Right hindlimb (tissue), 1 donor: ENCODE results near the gene LRRK1.

ENCODE experiments used
- DNase-seq: peaks from one replicate; pipeline ENCODE4 v3.0.0-alpha.2; 2018

LRRK1 gene

DNA sequence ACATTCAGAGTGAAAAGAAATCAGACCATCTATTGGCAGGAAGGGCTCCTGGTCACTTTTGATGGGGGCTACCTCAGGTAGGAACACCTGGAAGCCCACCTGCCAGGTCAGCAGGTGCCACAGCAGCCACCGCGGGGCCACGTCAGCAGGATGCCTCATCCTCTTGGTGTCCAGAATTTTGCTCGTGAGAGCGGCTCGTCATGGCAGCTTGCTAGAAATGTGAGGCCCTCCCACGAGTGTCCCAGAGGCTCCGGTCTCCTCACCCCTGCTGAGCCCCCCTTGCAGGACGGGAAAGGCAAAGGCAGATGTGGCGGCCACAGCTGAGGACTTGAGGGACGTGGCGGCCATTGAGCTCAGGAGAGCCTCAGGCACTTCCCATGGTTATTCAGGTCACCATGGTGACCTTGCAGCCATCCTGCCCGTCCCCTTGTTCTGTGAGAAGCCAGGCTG, 129.4 kb downstream of the LRRK1 start:
- peak; percentile 15 for DNase-seq

DNA sequence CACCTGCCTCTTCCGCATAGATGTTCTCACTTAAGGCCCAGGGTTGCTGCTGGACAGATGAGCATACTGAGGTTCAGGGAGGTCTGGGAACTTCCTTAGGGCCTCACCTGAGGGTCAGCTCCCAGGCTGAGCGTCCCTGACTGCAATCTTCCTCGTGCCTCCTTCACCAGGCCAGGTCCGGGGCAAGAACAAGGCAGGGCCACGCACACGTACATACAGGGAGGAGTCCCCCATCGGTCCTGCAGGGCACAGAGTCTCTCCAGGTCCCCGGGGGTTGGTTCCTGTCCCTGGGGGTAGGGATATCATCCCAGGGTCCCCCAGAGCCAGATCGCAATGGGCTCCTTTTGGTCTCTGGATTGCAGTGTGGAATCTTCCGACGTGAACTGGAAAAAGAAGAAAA, 130.1 kb downstream of the LRRK1 start:
- no peak for DNase-seq

DNA sequence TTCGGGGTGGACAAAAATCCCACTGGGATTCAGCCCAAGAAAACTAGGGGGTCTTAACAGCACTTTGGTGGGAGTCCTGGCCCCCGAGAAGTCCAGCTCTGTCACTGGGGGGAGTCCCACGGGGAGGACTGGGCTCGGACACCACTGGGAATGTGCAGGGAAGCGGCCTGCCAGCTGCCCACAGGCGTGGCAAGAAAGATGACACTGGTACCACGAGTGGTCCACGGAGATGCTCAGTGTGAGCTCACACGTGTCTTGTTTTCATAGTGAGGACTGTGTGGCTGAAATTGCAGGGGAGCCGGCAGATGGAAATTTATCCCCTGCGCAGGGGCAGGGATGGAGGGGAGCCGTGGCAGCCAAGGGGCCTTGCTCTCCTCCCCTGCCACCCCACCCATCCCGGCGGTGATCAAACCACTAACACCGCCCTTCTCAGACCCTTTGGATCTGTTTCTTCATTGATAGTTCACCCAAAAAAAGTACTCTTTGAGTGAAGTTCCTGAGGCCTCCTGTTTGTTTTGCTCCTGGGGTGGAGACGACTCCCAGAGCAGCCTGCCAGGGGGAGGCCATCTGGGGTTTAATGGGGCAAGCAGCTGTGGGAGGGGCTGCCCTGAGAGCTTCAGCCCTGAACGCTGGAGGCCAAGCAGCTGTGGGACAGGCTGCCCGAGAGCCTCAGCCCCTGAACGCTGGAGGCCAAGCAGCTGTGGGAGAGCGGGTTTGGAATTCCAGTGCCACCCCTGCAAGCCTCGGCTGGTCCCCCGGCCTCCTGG, 130.9 kb downstream of the LRRK1 start:
- DNase-seq: peak; percentile 48

DNA sequence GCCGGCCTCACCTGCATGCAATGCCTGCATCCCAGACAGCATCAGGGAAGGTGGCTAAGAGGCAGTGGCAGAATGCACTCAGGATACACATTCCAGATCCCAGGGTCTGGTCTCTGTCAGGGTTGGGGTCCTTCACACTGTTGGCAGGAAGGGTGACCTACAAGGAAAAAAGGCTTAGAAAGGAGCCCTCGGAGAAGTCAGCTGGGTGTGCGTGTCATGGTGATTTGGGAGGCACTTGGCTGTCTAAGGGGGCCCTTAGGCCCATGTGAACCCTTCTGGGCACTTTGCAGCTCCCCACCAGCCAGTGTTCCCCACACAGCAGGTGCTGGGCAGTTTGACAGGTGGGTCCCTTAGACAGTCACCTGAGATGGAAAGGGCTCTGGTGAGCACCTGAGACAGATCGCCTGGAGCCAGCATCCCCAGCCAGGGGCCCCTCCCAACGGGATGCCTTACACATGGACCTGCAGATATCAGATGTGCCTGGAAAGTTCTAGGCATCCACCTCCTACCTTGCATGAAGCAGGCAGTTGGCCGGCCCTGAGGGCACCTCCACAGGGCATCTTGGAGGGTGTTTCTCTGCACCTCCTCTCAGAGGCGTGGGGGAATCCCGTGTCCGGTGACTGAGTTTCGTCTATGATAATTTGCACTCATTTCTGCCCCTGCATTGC, 131.6 kb downstream of the LRRK1 start:
- DNase-seq: no peak

DNA sequence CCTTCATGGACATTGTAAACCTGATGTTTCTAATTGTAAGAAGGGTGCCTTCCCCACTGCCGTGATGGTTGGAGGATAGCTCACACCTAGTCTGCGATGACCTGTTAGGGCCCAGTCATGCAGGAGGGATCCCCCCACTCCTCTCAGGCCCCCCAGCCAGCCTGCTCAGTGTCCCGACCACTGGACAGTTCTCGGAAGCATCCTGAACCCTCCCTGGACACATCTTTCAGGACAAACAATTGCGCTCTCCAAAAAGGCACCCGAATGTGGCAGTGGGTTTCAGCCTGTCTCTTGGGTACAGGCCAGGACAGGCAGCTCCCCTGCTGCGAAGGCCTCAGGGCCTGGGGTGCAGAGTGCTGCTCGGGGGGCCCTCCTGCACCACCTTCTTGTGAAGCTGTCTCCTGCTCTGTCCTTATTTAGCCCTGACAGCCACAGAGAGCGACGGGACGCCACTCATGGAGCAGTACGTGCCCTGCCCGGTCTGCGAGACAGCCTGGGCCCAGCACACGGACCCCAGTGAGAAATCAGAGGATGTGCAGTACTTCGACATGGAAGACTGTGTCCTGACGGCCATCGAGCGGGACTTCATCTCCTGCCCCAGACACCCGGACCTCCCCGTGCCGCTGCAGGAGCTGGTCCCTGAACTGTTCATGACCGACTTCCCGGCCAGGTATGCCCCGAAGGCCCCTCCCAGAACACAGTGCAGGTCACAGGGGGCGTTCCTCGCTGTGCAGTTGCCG, 132.3 kb downstream of the LRRK1 start:
- no peak for DNase-seq

DNA sequence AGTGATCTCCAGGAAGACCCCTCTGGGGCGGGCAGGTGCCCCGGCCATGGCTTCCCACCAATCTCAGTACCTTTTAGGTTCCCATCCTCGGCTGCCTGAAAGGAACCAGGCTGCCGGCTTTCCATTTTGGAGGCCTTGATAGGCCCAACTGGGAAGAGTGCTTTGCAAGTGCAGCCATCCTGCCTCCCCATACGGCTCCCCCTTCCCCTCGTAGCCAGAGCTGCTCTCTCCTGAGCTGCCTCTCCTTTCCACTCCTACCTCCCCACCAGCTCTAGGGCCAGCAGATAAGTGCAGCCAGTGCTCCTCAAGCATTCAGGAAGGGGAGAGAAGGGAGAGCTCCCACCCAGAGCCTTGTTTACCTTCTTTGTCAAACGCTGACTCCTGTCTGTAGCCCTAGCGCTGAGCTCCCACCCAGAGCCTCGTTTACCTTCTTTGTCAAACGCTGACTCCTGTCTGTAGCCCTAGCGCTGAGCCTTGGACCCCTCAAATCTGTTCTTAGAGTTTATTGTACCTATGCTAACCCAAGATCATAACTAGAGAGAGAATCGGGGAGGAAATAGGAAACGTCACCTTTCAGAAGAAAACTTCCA, 133.0 kb downstream of the LRRK1 start:
- no peak for DNase-seq

DNA sequence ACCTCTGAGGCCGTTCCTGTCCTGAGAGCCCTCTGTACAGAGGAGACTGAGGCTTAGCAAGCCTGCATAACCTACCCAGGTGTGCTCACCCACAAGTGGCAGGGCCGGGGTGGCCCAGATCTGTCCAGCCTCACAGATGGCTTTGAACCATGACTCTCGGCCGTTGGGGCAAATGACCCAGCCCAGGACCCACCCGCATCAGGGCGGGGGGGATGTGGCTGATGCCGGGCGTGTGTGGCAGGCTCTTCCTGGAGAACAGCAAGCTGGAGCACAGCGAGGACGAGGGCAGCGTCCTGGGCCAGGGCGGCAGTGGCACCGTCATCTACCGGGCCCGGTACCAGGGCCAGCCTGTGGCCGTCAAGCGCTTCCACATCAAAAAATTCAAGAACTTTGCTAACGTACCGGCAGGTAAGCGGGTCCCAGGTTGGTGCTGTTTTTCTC, 133.5 kb downstream of the LRRK1 start:
- peak; percentile 11 for DNase-seq

DNA sequence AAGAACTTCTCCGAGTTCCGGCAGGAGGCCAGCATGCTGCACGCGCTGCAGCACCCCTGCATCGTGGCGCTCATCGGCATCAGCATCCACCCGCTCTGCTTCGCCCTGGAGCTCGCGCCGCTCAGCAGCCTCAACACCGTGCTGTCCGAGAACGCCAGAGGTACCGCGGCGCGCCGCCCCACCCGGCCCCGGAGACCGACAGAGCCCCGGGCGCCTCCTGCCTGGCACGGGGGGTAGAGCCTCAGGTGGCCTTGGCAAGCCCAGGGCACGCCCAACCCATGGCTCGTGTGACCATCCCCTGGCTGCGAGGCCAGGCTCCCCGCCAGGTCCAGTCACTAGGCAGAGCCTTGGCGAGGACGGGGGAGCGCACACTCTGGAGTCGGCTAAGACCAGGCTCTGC, 134.1 kb downstream of the LRRK1 start:
- no peak for DNase-seq

DNA sequence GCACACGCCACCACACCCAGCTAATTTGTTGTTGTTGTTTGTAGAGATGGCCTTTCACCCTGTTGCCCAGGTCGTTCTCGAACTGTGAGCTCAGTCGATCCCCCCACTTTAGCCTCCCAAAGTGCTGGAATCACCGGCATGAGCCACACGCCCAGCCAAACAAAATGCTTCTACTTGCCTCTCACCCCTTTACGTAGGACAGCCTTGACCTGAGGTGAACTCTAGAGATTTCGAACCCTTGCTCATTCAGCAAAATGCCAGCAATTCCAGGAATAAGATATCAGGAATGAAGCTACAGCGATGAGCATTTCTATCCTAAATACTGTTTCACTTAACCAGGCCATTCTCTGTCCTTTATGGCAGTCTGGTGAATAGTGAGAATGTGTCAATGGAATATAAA, 135.0 kb downstream of the LRRK1 start:
- no peak for DNase-seq

DNA sequence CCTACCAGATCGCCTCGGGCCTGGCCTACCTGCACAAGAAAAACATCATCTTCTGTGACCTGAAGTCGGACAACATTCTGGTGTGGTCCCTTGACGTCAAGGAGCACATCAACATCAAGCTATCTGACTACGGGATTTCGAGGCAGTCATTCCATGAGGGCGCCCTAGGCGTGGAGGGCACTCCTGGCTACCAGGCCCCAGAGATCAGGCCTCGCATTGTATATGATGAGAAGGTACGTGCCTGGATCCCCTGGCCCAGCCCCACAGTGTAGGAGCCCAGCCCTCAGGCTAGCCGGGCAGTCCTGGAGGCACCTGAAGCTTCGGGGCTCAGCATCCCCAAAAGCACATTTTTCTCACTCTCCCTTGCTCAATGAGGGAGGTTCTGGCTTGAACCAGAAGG, 135.8 kb downstream of the LRRK1 start:
- DNase-seq: no peak

DNA sequence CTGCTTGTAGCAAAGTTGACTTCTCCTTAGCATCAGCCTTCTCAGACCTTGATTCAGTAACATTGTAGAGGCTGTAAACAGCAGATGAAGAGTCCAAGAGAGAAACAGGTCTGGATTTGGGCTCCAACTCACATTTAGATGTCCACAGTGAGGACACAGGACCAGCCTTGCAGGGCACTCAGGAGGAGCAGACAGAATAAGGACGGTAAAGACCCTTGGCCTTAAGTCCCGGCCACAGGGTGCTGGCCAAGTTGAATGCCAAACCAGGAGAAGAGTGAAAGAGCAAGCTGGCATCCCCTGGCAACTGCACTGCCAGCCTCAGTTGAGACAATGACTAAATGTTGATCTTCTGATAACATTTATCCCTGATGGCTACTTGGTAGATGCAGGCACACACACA, 136.3 kb downstream of the LRRK1 start:
- no peak for DNase-seq

DNA sequence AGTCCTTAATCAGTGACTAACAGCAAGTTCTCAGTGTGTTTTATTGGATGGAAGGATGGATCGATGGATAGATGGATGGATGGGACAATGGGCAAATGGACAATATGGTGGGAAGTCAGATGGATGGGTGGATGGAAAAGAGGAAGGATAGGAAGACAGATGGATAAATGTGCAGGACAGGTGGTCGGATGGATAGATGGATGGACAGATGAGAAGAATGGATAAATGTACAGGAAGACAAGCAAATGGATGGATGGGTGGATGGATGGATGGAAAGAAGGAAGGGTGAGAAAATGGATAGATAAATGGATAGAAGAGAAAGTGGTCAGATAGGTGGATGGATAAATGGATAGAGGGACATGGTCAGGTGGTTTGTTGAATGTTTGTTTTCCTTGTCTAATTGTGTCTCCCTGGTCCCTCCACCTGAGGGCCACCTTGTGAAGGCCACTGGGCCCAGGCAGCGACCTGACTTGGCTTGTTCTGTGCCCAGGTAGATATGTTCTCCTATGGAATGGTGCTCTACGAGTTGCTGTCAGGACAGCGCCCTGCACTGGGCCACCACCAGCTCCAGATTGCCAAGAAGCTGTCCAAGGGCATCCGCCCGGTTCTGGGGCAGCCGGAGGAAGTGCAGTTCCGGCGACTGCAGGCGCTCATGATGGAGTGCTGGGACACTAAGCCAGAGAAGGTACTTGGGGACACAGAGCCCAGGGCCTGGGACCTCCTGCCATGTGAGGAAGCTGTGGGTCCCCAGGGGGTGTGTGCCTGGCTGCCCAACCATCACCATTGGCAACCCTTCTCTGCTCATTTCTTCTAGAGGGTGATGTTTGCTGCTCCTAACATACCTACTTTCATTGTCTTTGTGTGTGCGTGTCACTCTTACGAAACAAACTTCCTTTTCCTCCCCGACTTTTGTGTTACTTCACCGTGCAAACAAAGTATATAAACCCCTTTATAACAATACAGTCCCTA, 137.5 kb downstream of the LRRK1 start:
- no peak for DNase-seq

DNA sequence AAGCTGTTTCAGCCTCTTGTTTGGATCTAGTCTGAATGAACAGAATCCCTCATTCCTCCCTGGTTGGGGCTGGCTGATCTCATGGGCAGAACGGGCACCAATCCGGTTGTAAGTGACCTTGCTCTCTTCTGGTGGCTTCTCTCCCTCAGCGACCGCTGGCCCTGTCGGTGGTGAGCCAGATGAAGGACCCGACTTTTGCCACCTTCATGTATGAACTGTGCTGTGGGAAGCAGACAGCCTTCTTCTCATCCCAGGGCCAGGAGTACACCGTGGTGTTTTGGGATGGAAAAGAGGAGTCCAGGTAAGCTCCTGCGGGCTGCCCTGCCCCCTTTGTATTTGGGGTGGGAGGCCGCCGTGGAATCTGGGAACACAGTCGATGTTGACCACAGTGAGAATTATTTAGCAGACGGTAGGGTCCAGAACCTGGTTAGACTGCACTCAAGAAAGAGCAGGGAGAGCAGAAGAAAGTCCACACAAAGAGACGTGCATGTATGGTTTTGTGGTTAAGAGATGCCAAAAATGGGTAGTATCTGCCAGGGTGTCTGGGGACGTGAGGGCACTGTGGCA, 138.8 kb downstream of the LRRK1 start:
- no peak for DNase-seq

DNA sequence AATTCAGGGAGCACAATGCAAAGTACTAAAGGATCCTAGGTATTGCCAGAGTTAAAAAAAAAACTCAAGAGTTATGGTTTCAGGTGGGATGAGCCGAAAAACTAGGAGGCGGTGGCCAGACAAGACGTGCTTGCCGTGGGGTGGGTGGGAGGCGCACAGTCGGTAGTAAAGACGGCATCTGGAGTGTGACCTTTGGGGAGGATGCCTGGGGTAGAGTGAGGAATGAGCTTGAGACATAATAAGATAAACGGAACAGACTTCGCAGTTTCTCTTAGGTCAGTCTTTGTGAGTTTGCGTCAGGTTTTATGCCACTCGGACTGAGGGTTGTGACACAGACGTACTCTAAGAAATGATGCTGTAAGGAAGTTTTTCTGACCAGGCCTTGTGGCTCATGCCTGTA, 139.6 kb downstream of the LRRK1 start:
- DNase-seq: no peak

DNA sequence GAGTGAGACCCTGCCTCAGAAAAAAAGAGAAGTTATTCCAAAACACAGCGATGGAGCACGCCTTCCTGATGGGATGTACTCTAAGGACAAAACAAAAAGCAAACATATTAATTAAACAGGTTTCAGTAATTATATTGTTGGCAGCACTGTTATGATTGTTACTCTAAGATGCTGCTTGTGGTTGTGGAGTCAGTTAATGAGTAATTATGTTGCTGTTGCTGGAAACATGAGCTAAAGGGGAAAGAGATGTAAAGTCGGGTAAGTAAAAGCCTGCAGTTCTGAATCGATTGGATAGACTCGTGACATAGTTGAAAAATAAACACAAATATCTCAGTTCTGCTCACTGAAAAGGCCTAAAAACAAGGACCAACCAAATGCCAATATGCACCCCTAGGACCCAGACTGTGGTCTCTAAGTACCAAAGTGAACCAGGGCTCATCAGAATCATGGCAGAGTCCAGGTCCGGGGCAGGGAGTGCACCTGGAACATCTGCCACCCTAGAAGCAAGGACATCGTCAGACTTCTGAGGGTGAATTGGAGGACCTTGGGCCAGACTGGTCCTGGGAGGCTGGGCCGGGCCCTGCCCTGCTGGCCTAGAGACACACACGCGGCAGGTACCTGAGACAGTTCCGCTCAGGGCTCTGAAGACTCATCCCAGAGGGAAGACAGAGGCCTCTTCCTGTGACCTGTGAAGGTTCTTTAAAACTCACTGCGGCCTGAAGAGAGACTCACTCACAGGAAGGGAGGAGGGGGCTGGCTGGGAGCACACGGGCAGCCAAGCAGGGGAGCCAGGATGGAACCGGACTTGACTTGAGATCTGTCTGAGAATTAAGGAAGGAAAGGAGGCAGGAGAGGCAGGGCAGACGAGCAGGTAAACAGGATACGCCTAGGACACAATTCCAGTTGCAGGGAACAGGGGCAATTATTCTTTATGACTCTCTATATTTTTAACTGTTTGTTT, 140.5 kb downstream of the LRRK1 start:
- no peak for DNase-seq

DNA sequence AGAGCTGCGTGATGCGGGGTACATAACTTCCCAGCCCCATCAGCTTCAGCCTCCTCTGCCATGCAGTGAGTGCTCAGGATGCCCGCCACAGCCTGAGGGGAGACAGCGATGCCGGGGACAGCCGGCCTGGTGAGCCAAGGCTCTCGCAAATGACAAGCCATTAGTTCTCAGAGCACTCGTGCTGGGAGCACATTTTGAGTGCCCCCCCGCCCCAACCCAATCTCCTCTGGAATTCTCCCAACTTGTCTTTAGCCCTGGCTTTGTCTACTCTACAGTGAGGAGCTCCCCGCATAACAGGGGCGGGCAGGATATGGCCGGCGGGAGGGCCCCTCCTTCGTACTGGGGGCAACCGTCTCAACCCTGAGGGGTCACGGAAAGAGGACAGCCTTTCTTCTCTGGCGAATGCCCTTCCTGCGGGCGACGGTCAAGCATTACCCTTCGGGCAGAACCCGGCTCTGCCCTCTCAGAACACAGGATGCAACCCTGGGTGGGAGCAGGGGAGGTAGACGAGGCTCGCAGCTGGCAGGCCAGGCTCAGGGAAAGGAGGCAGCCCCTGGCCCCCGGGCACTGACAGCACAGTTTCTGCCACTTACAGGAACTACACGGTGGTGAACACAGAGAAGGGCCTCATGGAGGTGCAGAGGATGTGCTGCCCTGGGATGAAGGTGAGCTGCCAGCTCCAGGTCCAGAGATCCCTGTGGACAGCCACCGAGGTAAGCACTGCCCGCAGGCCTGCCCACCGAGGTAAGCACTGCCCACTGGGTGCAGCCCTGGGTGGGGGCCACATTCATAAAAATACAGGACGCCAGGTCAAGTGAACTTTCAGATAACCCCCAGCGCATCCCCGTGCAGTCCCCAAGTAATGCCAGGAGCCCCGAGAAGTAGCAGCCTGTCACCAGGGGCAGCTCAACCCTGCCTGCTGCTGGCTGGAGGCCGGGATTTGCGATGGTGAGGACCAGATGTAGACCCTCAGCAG, 141.7 kb downstream of the LRRK1 start:
- no peak for DNase-seq

DNA sequence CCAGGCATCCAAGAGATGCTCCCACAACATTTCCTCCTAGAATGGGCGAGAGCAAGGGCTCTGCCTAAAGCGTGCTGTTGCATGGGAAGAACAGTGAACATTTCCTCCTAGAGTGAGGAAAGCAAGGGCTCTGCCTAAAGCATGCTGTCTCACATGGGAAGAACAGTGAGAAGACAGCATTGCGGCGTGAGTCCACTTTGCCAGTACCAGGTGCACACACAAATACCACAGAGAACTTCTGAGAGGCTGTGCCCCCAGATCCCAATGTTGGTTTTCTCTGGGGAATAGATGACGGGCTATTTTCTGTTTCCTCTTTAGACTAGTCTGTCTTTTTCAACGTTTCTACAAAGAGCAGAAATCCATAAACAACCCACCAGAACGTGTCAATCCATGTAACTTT, 142.9 kb downstream of the LRRK1 start:
- DNase-seq: no peak

DNA sequence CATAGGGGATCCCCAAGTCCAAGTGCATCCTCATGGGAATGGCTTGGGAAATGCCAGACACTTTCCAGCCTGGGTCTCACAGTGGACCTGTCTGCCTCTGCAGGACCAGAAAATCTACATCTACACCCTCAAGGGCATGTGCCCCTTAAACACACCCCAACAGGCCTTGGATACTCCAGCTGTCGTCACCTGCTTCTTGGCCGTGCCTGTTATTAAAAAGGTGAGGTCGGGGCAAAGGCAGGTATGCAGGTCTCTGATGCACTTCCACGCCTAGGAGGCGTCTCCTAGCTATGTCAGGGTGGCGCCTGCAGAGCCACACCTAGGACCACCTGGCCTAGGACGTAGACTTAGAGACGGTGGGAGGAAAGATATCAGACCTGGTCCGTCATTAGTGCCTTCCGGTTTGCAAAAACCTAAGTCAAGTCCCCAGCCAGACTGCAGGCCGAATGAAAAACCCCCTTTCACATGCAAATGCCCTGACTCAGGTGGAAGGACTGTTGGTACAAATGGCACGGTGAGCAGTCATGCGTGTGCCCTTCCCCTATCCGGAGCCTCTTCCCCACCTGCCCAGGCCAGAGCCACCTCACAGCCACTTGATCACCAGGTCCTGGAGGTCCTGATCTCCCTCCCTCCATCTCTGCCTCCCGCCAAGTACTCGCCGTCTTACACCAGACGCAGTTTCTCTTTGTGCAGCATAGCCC, 143.5 kb downstream of the LRRK1 start:
- DNase-seq: no peak

DNA sequence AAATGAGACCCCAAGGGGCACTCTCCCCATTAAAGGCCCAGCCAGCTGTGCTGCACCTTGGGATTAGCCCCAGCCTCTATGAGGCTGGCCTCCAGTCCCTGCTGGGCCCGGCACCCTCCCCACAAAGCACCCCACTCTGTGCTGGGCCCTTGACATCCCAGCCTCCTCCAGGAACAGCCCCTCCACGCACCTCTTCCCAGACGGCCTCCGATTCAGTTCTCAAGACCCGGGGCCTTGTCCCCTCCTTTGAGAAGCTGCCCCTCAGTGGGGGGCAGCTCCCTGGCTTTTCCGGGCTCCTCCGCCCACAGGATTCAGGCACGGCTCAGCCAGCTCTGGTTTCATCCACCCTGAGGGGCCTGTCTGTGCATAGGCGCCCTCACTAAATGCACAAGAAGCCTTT, 144.1 kb downstream of the LRRK1 start:
- no peak for DNase-seq
